VCaP (cell line): ENCODE results near the gene SLC12A3.

Experiments
- H3K27ac ChIP-seq: fragments of 450-650 bp; 2 replicates; pipeline ENCODE4 v1.5.1; 2017
- CTCF ChIP-seq: fragments of 450-650 bp; conservative IDR thresholded peaks from 2 replicates; pipeline ENCODE4 v1.5.1; 2017; ENCODE audit warnings: mild to moderate bottlenecking, moderate library complexity

The SLC12A3 gene

GRCh38 chr16:56836410-56837230, 28.4 kb upstream of the SLC12A3 start:
- no peak overlapping the region for H3K27ac ChIP-seq
- TF ChIP-seq CTCF: no peak

- no peak overlapping the region for H3K27ac ChIP-seq
- no peak for TF ChIP-seq CTCF
Observed at GRCh38 chr16:56838622-56839337, 26.2 kb upstream of the SLC12A3 start.

GRCh38 chr16:56841233-56841632, 23.8 kb upstream of the SLC12A3 start:
- no peak for TF ChIP-seq CTCF
- H3K27ac ChIP-seq: no peak overlapping the region

- no peak for TF ChIP-seq CTCF
- H3K27ac ChIP-seq: no peak overlapping the region
Observed at GRCh38 chr16:56841659-56842058, 23.3 kb upstream of the SLC12A3 start.

- no peak overlapping the region for H3K27ac ChIP-seq
- no peak for TF ChIP-seq CTCF
Observed at GRCh38 chr16:56842133-56842532, 22.9 kb upstream of the SLC12A3 start.

GRCh38 chr16:56844056-56844455, 21.0 kb upstream of the SLC12A3 start:
- no peak overlapping the region for H3K27ac ChIP-seq
- TF ChIP-seq CTCF: no peak

- no peak overlapping the region for H3K27ac ChIP-seq
- TF ChIP-seq CTCF: no peak
Observed at GRCh38 chr16:56847173-56847910, 17.7 kb upstream of the SLC12A3 start.
